Spleen (tissue), 11 donors: Measurements from ENCODE around the gene LRP11. TPM values are rescaled to one million over a fixed set of nuclear protein-coding genes. Genes with fewer than 3 reads are reported as not detected.

ENCODE experiments used
- DNase-seq: peaks from one replicate; pipeline ENCODE4 v3.0.0-alpha.2; 2020
- H3K27ac ChIP-seq, 8 donors: fragments of 200-600 bp; sonication (generic) in 7 of 8; 1 replicate in 4 of 8; 2 replicates in 4 of 8; pipeline versions ENCODE4 v1.5.0 to v1.8.0; 2016 to 2021; ENCODE audit warnings: inconsistent platforms in 4 of 8, mild to moderate bottlenecking in 4 of 8, moderate library complexity in 1 of 8
- H3K27me3 ChIP-seq, 7 donors: fragments of 200-600 bp; sonication (generic) in 6 of 7; replicated peaks in 1 of 7; 1 replicate in 4 of 7; 2 replicates in 3 of 7; pipeline versions ENCODE4 v1.5.0 to v1.8.0; 2016 to 2021; ENCODE audit warnings: inconsistent platforms in 3 of 7, mild to moderate bottlenecking in 1 of 7
- H3K36me3 ChIP-seq, 6 donors: fragments of 200-600 bp; sonication (generic) in 5 of 6; 1 replicate in 4 of 6; 2 replicates in 2 of 6; pipeline versions ENCODE4 v1.5.0 to v1.8.0; 2016 to 2021; ENCODE audit warnings: inconsistent platforms in 2 of 6
- H3K4me1 ChIP-seq, 6 donors: fragments of 200-600 bp; sonication (generic) in 5 of 6; 1 replicate in 3 of 6; 2 replicates in 3 of 6; pipeline versions ENCODE4 v1.5.0 to v1.8.0; 2016 to 2021; ENCODE audit warnings: inconsistent platforms in 3 of 6
- H3K4me3 ChIP-seq, 8 donors: fragments of 200-600 bp; sonication (generic) in 7 of 8; 1 replicate in 4 of 8; 2 replicates in 4 of 8; pipeline versions ENCODE4 v1.5.0 to v1.8.0; 2016 to 2021; ENCODE audit warnings: inconsistent platforms in 4 of 8, mild to moderate bottlenecking in 4 of 8, moderate library complexity in 2 of 8
- H3K9me3 ChIP-seq, 8 donors: fragments of 200-600 bp; sonication (generic) in 7 of 8; 1 replicate in 4 of 8; 2 replicates in 4 of 8; pipeline versions ENCODE4 v1.5.0 to v1.8.0; 2016 to 2021; ENCODE audit warnings: inconsistent platforms in 4 of 8
- CTCF ChIP-seq, 11 experiments: fragments of 200-600 bp in 7 of 11; fragments of 450-650 bp in 4 of 11; sonication (generic) in 4 of 11; IDR thresholded peaks in 8 of 11; conservative IDR thresholded peaks in 3 of 11; 1 replicate in 7 of 11; 2 replicates in 4 of 11; pipeline versions ENCODE4 v1.4.0 to v1.8.0; 2016 to 2021; ENCODE audit warnings: antibody characterized with exemption in 11 of 11, inconsistent platforms in 4 of 11, mild to moderate bottlenecking in 1 of 11
- POLR2A ChIP-seq, 3 donors: fragments of 450-650 bp; IDR thresholded peaks; one replicate each; pipeline ENCODE4 v1.5.1; 2017; ENCODE audit warnings: antibody characterized with exemption in 3 of 3, mild to moderate bottlenecking in 1 of 3
- POLR2AphosphoS5 ChIP-seq, 3 donors: sonication (generic); formaldehyde crosslinking; IDR thresholded peaks; one replicate each; pipeline ENCODE4 v1.5.1; 2017; ENCODE audit warnings: antibody characterized with exemption in 3 of 3
- WGBS, 5 donors: extraction: QIAGEN DNeasy Blood & Tissue Kit in 3 of 5; methylation state at CpG; one replicate each; pipeline versions ENCODE4 v1.1.5 to v1.1.7; 2013 to 2018; 5-methylcytosine and 5-hydroxymethylcytosine counted together
- intact Hi-C: fragments of 100-400 bp; cut with DNase I; formaldehyde crosslinking; loops from one replicate; pipeline ENCODE4 v1.15.0; 2023; ENCODE audit warnings: low total_unique reads
- polyA plus RNA-seq, 3 donors: library from polyadenylated mRNA; stranded (reverse); fragments of 200-250 nt; gene quantifications; one replicate each; pipeline ENCODE4 v1.2.1, GENCODE V29; 2013
- total RNA-seq, 7 donors: library from RNA; depleted of rRNA in 3 of 7; stranded (reverse); fragments of >200 nt in 3 of 7; fragmentation: NEBNext Ultra II Directional in 4 of 7; extraction: Animal tissue kit (Norgen Biotek cat#: 25700) in 4 of 7; gene quantifications; one replicate each; pipeline versions ENCODE4 v1.1.0 to v1.2.1, GENCODE V29; 2016 to 2021
- donor health status: healthy with polysubstance abuse.
- donor health status: DM: no; HTN: no; CAD: no; lungs with moderate emphysema.
- donor health status: DM: no; HTN: no; CAD: no.
- donor health status: Bipolar disorder and iron deficiency.
- donor health status: healthy.
- donor health status: DM: no; HTN: no; CAD: no.
- donor health status: DM: yes; HTN: yes; CAD: no.

LRP11 gene
- total and polyA plus RNA-seq, 10 donors, result 0.65 to 15.0 (median 7.1) TPM

- no peak overlapping the region for H3K4me3 ChIP-seq
- intact Hi-C loops, result no loop called here
- TF ChIP-seq POLR2AphosphoS5 (IDR thresholded peaks at IDR 0.05) (no peak), CTCF (IDR thresholded peaks at IDR 0.05 in 8 of 11, conservative IDR thresholded peaks at IDR 0.05 in 3 of 11) (no peak), POLR2A (IDR thresholded peaks at IDR 0.05) (no peak)
- DNase-seq, result no peak
- 82 to 91% (median 84%) methylated on average over 3 of the region's 3 CpGs for WGBS, 5 donors
- peaks cover 0 to 5% (median 0%) of the 10 kb centered on the region in 7 donors for H3K27me3 ChIP-seq
- H3K27ac ChIP-seq, result no peak overlapping the region
- H3K4me1 ChIP-seq, result peaks cover 8 to 17% (median 13%) of the 10 kb centered on the region in 6 donors
- no peaks in the 10 kb centered on the region for H3K36me3 ChIP-seq
- no peaks in the 10 kb centered on the region for H3K9me3 ChIP-seq
Measured at GRCh38 chr6:149891259-149891658, 27.1 kb upstream of the LRP11 start.

GRCh38 chr6:149890629-149891045 is 26.5 kb upstream of the LRP11 start:
- Histone ChIP-seq H3K27ac (no peak overlapping the region), H3K4me3 (no peak overlapping the region), H3K36me3 (no peaks in the 10 kb centered on the region), H3K27me3 (peaks cover 0 to 5% (median 0%) of the 10 kb centered on the region in 7 donors), H3K9me3 (no peaks in the 10 kb centered on the region), H3K4me1 (peaks cover 2 to 11% (median 7%) of the 10 kb centered on the region in 6 donors)
- no peak for DNase-seq
- intact Hi-C loops, result no loop called here
- TF ChIP-seq POLR2A (IDR thresholded peaks at IDR 0.05) (no peak), POLR2AphosphoS5 (IDR thresholded peaks at IDR 0.05) (no peak), CTCF (IDR thresholded peaks at IDR 0.05 in 8 of 11, conservative IDR thresholded peaks at IDR 0.05 in 3 of 11) (no peak)
- WGBS, 5 donors, result 61 to 81% (median 70%) methylated on average over 6 of the region's 6 CpGs

GRCh38 chr6:149889326-149889725 is 25.2 kb upstream of the LRP11 start:
- H3K9me3 ChIP-seq, result no peaks in the 10 kb centered on the region

GRCh38 chr6:149888659-149889058 is 24.5 kb upstream of the LRP11 start:
- Histone ChIP-seq H3K27me3 (peaks cover 0 to 2% (median 0%) of the 10 kb centered on the region in 7 donors), H3K9me3 (no peaks in the 10 kb centered on the region), H3K4me3 (no peak overlapping the region), H3K36me3 (no peaks in the 10 kb centered on the region), H3K27ac (no peak overlapping the region), H3K4me1 (no peaks in the 10 kb centered on the region)
- no peak for DNase-seq
- WGBS, 5 donors, result 34 to 71% (median 48%) methylated on average over 1 of the region's 1 CpG
- intact Hi-C loops, result no loop called here
- TF ChIP-seq POLR2AphosphoS5 (IDR thresholded peaks at IDR 0.05), result no peak
- TF ChIP-seq CTCF (IDR thresholded peaks at IDR 0.05 in 8 of 11, conservative IDR thresholded peaks at IDR 0.05 in 3 of 11), result no peak
- no peak for TF ChIP-seq POLR2A (IDR thresholded peaks at IDR 0.05)

More at GRCh38 chr6:149889326-149889725, 25.2 kb upstream of the LRP11 start:
- H3K4me3 ChIP-seq, result no peak overlapping the region
- no peaks in the 10 kb centered on the region for H3K27me3 ChIP-seq
- intact Hi-C loops, result no loop called here
- H3K36me3 ChIP-seq, result no peaks in the 10 kb centered on the region
- H3K27ac ChIP-seq, result no peak overlapping the region
- no peak for DNase-seq
- WGBS, 5 donors, result 62 to 82% (median 80%) methylated on average over 7 of the region's 7 CpGs
- no peaks in the 10 kb centered on the region for H3K4me1 ChIP-seq
- TF ChIP-seq POLR2A (IDR thresholded peaks at IDR 0.05) (no peak), CTCF (IDR thresholded peaks at IDR 0.05 in 8 of 11, conservative IDR thresholded peaks at IDR 0.05 in 3 of 11) (no peak), POLR2AphosphoS5 (IDR thresholded peaks at IDR 0.05) (no peak)
